Esophagus squamous epithelium (tissue), 4 donors: ENCODE measurements around the gene SAMD9.

ENCODE experiments used
- CTCF ChIP-seq, 6 experiments: fragments of 450-650 bp in 4 of 6; fragments of 200-600 bp in 2 of 6; sonication (generic) in 2 of 6; IDR thresholded peaks; one replicate each; pipeline ENCODE4 v1.5.1; 2016 to 2019; ENCODE audit warnings: antibody characterized with exemption in 6 of 6, mild to moderate bottlenecking in 4 of 6, moderate library complexity in 4 of 6
- POLR2A ChIP-seq, 4 donors: fragments of 450-650 bp; IDR thresholded peaks; one replicate each; pipeline ENCODE4 v1.6.1; 2017; ENCODE audit warnings: antibody characterized with exemption in 4 of 4, mild to moderate bottlenecking in 4 of 4, moderate library complexity in 3 of 4

GRCh38 chr7:93108003-93108402, 9.8 kb downstream of the SAMD9 start:
- TF ChIP-seq CTCF (IDR thresholded peaks at IDR 0.05) (no peak), POLR2A (IDR thresholded peaks at IDR 0.05) (no peak)
